Endodermal cell (in vitro differentiated cells): ENCODE results near the gene SLC12A8. TPM values are rescaled to one million over a fixed set of nuclear protein-coding genes. Genes with fewer than 3 reads are reported as not detected.
A peak's percentile ranks its signal among the peaks of the same experiment; 100 is the strongest.

Experiments
- DNase-seq: peaks from one replicate; pipeline ENCODE4 v3.0.0-alpha.2; 2017
- H3K27ac ChIP-seq: 2 replicates; pipeline ENCODE4 v1.5.1; 2013; ENCODE audit warnings: mild to moderate bottlenecking, low read depth, low read length, moderate library complexity
- H3K27me3 ChIP-seq: 2 replicates; pipeline ENCODE4 v1.6.1; 2013; ENCODE audit warnings: mild to moderate bottlenecking, low read length, moderate library complexity; ENCODE audit not compliant: insufficient read depth, control insufficient read depth, poor library complexity, severe bottlenecking
- H3K36me3 ChIP-seq: 2 replicates; pipeline ENCODE4 v1.7.0; 2013; ENCODE audit warnings: mild to moderate bottlenecking, low read length, moderate library complexity; ENCODE audit not compliant: control insufficient read depth, insufficient read depth
- H3K4me1 ChIP-seq: one replicate; pipeline ENCODE4 v1.7.0; 2013; ENCODE audit warnings: low read length; ENCODE audit not compliant: control insufficient read depth, insufficient read depth
- H3K4me3 ChIP-seq: 2 replicates; pipeline ENCODE4 v1.5.1; 2013; ENCODE audit warnings: mild to moderate bottlenecking, low read length, moderate library complexity
- H3K9ac ChIP-seq: 2 replicates; pipeline ENCODE4 v1.6.1; 2013; ENCODE audit warnings: mild to moderate bottlenecking, low read length, moderate library complexity; ENCODE audit not compliant: poor library complexity, severe bottlenecking; ENCODE audit errors: extremely low read depth
- H3K9me3 ChIP-seq: 2 replicates; pipeline ENCODE4 v1.6.1; 2013; ENCODE audit warnings: mild to moderate bottlenecking, low read length, moderate library complexity; ENCODE audit not compliant: control insufficient read depth
- H3K27ac Mint-ChIP-seq: 2 replicates; pipeline ENCODE4 v1.8.0; 2020; ENCODE audit warnings: mixed read lengths
- H3K27me3 Mint-ChIP-seq: 2 replicates; pipeline ENCODE4 v1.8.0; 2021; ENCODE audit warnings: mild to moderate bottlenecking, mixed read lengths; ENCODE audit not compliant: insufficient read depth
- H3K36me3 Mint-ChIP-seq: 2 replicates; pipeline ENCODE4 v1.8.0; 2020; ENCODE audit warnings: low read depth, mixed read lengths
- H3K4me1 Mint-ChIP-seq: 2 replicates; pipeline ENCODE4 v1.8.0; 2020; ENCODE audit warnings: mixed read lengths
- H3K4me3 Mint-ChIP-seq: 2 replicates; pipeline ENCODE4 v1.8.0; 2020; ENCODE audit warnings: mild to moderate bottlenecking, moderate library complexity, mixed read lengths
- H3K9me3 Mint-ChIP-seq: 2 replicates; pipeline ENCODE4 v1.8.0; 2020; ENCODE audit warnings: mild to moderate bottlenecking, mixed read lengths
- WGBS, 2 experiments: methylation state at CpG; one replicate each; pipeline versions ENCODE4 v1.1.5 to v1.1.7; 2013; ENCODE audit warnings: missing lambda C conversion rate in 2 of 2, mixed read lengths in 1 of 2; ENCODE audit not compliant: insufficient coverage in 1 of 2, insufficient read length in 1 of 2; 5-methylcytosine and 5-hydroxymethylcytosine counted together
- total RNA-seq, 2 donors: library from RNA; stranded (reverse); fragmentation: NEBNext Ultra II Directional in 1 of 2; extraction: Animal tissue kit (Norgen Biotek cat#: 25700) in 1 of 2; gene quantifications; 2 replicates in 1 of 2; 3 replicates in 1 of 2; pipeline ENCODE4 v1.2.1, GENCODE V29; 2021
- TF ChIP-seq, protein P1 (sequence below): fragments of 200-600 bp; sonication (generic); conservative IDR thresholded peaks from 2 replicates; pipeline ENCODE4 v1.5.0; 2021; ENCODE audit warnings: antibody characterized with exemption, mild to moderate bottlenecking

Gene SLC12A8
- total RNA-seq, 2 donors from 2014 or later = 17.3 to 18.6 TPM

DNA sequence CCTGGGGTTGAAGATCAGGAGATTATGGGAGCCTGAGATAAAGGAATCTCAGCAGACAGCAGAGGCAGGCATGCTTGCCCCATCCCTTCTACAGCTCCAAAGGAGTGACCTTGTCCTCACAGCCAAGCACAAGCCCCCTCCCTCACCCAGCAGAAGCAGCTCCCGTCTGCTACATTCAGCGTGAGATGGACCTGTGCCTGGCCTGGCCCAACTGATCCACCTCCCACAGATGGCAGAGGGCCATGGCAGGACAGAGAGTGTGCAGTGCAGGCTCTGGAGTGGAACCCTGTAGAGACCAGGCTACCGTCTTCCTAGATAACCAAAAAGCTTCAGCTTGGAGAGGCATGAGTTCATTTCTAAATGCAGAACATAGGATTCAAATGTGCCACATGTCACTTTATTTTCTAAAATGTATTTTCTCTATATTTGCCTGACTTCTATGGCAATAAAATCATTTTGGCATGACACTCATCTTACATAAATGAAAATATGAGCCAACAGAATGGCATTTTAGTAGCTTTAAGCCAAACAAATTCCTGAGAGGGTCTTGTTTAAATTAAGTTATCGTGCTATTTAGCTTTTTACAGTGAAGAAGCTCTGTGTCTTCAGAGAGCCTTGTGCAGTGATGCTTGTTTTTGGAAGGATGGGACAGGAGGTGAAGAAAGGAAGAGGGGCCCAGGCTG lies 43.7 kb downstream of the SLC12A8 start:
- Histone ChIP-seq H3K4me3 (no peak overlapping the region), H3K9ac (no peak overlapping the region), H3K4me1 (no peaks in the 10 kb centered on the region), H3K27me3 (no peaks in the 10 kb centered on the region), H3K9me3 (peaks cover 15% of the 10 kb centered on the region), H3K36me3 (no peaks in the 10 kb centered on the region), H3K27ac (no peak overlapping the region)
- 91 to 100% methylated on average over 2 to 4 of the region's 4 CpGs for WGBS, 2 experiments
- H3K9me3 Mint-ChIP-seq = peaks cover 13% of the 10 kb centered on the region
- no peaks in the 10 kb centered on the region for H3K27me3 Mint-ChIP-seq
- H3K4me1 Mint-ChIP-seq = peaks cover 11% of the 10 kb centered on the region
- no peak overlapping the region for H3K27ac Mint-ChIP-seq
- H3K4me3 Mint-ChIP-seq = no peak overlapping the region
- peaks cover 14% of the 10 kb centered on the region for H3K36me3 Mint-ChIP-seq
- peak; percentile 40 for DNase-seq
- TF ChIP-seq, protein P1, sequence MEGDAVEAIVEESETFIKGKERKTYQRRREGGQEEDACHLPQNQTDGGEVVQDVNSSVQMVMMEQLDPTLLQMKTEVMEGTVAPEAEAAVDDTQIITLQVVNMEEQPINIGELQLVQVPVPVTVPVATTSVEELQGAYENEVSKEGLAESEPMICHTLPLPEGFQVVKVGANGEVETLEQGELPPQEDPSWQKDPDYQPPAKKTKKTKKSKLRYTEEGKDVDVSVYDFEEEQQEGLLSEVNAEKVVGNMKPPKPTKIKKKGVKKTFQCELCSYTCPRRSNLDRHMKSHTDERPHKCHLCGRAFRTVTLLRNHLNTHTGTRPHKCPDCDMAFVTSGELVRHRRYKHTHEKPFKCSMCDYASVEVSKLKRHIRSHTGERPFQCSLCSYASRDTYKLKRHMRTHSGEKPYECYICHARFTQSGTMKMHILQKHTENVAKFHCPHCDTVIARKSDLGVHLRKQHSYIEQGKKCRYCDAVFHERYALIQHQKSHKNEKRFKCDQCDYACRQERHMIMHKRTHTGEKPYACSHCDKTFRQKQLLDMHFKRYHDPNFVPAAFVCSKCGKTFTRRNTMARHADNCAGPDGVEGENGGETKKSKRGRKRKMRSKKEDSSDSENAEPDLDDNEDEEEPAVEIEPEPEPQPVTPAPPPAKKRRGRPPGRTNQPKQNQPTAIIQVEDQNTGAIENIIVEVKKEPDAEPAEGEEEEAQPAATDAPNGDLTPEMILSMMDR = no peak

DNA sequence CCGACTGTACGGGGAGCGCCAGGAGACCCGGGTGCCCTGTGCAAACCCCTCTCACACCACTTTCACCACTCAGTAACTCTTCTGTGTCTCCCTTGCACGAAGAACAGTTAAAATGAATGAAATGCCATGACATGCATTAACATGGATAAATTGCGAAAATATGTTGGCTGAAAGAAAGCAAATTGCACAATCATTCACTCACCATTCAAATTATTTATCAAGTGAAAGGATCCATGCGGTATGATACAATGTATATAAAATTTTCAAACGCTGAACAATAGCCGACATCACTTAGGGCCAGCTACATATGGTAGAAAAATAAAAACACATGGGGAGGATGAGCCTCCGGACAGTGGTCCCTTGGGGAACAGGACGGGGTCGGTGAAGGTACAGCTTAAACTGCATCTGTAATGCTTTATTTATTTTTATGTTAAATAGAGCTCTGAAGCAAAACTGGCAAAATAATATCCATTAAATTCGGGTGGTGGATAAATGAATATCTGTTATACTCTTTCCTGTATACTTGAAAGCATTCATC lies 45.9 kb downstream of the SLC12A8 start:
- Mint-ChIP-seq H3K4me3 (no peak overlapping the region), H3K27ac (peak overlapping the region; percentile 19), H3K4me1 (peaks cover 11% of the 10 kb centered on the region), H3K27me3 (no peaks in the 10 kb centered on the region), H3K9me3 (no peaks in the 10 kb centered on the region), H3K36me3 (no peaks in the 10 kb centered on the region)
- no peak for DNase-seq
- Histone ChIP-seq H3K9me3 (no peaks in the 10 kb centered on the region), H3K27ac (no peak overlapping the region), H3K36me3 (no peaks in the 10 kb centered on the region), H3K27me3 (no peaks in the 10 kb centered on the region), H3K4me3 (no peak overlapping the region), H3K4me1 (no peaks in the 10 kb centered on the region), H3K9ac (no peak overlapping the region)
- TF ChIP-seq, protein P1 = no peak
- WGBS, 2 experiments = 91 to 98% methylated on average over 10 to 13 of the region's 13 CpGs

DNA sequence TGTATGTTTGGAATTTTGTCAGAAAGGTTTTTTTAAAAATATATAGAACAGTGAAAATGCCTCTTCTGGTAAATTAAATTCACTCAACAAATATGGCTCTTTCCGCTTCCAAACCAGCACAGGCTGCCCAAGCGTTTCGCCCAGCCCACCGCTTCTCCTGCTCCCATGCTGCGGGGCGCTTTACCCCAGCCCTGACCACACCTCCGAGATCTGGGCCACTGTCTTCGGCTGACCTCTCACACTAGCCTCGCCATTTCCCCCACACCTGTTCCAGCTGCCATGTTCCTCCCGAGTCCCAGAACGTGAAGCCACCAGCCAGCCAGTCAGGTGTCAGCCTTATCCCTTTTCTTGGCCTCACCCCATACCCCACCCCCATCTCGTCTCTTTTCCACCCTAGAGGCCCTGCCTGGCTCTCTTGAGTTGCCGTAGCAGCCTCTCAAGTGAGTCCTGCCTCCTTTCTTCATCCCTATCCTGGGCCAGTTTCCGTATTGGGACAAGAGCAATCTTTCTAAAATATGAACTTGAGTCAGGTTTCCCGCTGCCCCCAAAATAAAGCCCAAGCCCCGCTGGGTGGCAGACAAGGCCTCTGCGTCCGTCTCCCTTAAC lies 46.5 kb downstream of the SLC12A8 start:
- no peak overlapping the region for H3K9ac ChIP-seq
- no peak overlapping the region for H3K4me3 ChIP-seq
- peak overlapping the region; percentile 19 for H3K27ac Mint-ChIP-seq
- H3K27me3 ChIP-seq = no peaks in the 10 kb centered on the region
- no peaks in the 10 kb centered on the region for H3K27me3 Mint-ChIP-seq
- H3K36me3 ChIP-seq = no peaks in the 10 kb centered on the region
- no peak overlapping the region for H3K27ac ChIP-seq
- peak; percentile 51 for DNase-seq
- H3K9me3 Mint-ChIP-seq = no peaks in the 10 kb centered on the region
- H3K9me3 ChIP-seq = no peaks in the 10 kb centered on the region
- H3K36me3 Mint-ChIP-seq = no peaks in the 10 kb centered on the region
- TF ChIP-seq, protein P1 = no peak
- H3K4me1 Mint-ChIP-seq = peaks cover 11% of the 10 kb centered on the region
- 80 to 93% methylated on average over 3 to 18 of the region's 18 CpGs for WGBS, 2 experiments
- no peak overlapping the region for H3K4me3 Mint-ChIP-seq
- no peaks in the 10 kb centered on the region for H3K4me1 ChIP-seq
